ENCODE measurements around the gene GRPEL1. TPM values are rescaled to one million over a fixed set of nuclear protein-coding genes. Genes with fewer than 3 reads are reported as not detected.

The GRPEL1 gene
- total and polyA plus RNA-seq, 2 of the 13 experiments (the other 11 are each of a cell fraction or from before 2014, with no cell fraction given), result 32.3 to 141 TPM

GRCh38 chr4:7068279-7068842 is 497 bp upstream of the GRPEL1 start (continued):
- TF ChIP-seq, protein P1, sequence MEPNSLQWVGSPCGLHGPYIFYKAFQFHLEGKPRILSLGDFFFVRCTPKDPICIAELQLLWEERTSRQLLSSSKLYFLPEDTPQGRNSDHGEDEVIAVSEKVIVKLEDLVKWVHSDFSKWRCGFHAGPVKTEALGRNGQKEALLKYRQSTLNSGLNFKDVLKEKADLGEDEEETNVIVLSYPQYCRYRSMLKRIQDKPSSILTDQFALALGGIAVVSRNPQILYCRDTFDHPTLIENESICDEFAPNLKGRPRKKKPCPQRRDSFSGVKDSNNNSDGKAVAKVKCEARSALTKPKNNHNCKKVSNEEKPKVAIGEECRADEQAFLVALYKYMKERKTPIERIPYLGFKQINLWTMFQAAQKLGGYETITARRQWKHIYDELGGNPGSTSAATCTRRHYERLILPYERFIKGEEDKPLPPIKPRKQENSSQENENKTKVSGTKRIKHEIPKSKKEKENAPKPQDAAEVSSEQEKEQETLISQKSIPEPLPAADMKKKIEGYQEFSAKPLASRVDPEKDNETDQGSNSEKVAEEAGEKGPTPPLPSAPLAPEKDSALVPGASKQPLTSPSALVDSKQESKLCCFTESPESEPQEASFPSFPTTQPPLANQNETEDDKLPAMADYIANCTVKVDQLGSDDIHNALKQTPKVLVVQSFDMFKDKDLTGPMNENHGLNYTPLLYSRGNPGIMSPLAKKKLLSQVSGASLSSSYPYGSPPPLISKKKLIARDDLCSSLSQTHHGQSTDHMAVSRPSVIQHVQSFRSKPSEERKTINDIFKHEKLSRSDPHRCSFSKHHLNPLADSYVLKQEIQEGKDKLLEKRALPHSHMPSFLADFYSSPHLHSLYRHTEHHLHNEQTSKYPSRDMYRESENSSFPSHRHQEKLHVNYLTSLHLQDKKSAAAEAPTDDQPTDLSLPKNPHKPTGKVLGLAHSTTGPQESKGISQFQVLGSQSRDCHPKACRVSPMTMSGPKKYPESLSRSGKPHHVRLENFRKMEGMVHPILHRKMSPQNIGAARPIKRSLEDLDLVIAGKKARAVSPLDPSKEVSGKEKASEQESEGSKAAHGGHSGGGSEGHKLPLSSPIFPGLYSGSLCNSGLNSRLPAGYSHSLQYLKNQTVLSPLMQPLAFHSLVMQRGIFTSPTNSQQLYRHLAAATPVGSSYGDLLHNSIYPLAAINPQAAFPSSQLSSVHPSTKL (CRISPR knock-in tag; IDR thresholded peaks at IDR 0.05), result no peak
- TF ChIP-seq ZBTB2 (CRISPR knock-in tag; IDR thresholded peaks at IDR 0.05; ENCODE audit: low read depth) (no peak), RFX5 (IDR thresholded peaks at IDR 0.05; ENCODE audit: low read depth, low read length) (no peak), ZNF33A (CRISPR knock-in tag; IDR thresholded peaks at IDR 0.05; ENCODE audit: borderline replicate concordance) (no peak), ZNF639 (CRISPR knock-in tag; conservative IDR thresholded peaks at IDR 0.05) (no peak; the same call in 1 of the 2 replicates), ZNF580 (CRISPR knock-in tag; IDR thresholded peaks at IDR 0.05; ENCODE audit: borderline replicate concordance, low read depth) (no peak), ZNF292 (CRISPR knock-in tag; IDR thresholded peaks at IDR 0.05; ENCODE audit: borderline replicate concordance, low read depth) (no peak), IKZF1 (IDR thresholded peaks at IDR 0.05) (no peak)
- TF ChIP-seq, protein P2, sequence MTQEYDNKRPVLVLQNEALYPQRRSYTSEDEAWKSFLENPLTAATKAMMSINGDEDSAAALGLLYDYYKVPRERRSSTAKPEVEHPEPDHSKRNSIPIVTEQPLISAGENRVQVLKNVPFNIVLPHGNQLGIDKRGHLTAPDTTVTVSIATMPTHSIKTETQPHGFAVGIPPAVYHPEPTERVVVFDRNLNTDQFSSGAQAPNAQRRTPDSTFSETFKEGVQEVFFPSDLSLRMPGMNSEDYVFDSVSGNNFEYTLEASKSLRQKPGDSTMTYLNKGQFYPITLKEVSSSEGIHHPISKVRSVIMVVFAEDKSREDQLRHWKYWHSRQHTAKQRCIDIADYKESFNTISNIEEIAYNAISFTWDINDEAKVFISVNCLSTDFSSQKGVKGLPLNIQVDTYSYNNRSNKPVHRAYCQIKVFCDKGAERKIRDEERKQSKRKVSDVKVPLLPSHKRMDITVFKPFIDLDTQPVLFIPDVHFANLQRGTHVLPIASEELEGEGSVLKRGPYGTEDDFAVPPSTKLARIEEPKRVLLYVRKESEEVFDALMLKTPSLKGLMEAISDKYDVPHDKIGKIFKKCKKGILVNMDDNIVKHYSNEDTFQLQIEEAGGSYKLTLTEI (CRISPR knock-in tag; conservative IDR thresholded peaks at IDR 0.05), result no peak
- TF ChIP-seq, protein P3, sequence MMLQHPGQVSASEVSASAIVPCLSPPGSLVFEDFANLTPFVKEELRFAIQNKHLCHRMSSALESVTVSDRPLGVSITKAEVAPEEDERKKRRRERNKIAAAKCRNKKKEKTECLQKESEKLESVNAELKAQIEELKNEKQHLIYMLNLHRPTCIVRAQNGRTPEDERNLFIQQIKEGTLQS (CRISPR knock-in tag; IDR thresholded peaks at IDR 0.05), result no peak
- TF ChIP-seq, protein P4, sequence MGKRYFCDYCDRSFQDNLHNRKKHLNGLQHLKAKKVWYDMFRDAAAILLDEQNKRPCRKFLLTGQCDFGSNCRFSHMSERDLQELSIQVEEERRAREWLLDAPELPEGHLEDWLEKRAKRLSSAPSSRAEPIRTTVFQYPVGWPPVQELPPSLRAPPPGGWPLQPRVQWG (CRISPR knock-in tag; IDR thresholded peaks at IDR 0.05; ENCODE audit: borderline replicate concordance, low read depth), result no peak
- TF ChIP-seq, protein P5, sequence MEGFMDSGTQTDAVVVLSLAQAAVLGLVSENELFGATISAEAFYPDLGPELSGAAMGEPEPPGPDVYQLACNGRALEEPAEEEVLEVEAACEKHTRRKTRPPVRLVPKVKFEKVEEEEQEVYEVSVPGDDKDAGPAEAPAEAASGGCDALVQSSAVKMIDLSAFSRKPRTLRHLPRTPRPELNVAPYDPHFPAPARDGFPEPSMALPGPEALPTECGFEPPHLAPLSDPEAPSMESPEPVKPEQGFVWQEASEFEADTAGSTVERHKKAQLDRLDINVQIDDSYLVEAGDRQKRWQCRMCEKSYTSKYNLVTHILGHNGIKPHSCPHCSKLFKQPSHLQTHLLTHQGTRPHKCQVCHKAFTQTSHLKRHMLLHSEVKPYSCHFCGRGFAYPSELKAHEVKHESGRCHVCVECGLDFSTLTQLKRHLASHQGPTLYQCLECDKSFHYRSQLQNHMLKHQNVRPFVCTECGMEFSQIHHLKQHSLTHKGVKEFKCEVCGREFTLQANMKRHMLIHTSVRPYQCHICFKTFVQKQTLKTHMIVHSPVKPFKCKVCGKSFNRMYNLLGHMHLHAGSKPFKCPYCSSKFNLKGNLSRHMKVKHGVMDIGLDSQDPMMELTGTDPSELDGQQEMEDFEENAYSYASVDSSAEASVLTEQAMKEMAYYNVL (CRISPR knock-in tag; IDR thresholded peaks at IDR 0.05; ENCODE audit: borderline replicate concordance), result no peak
- TF ChIP-seq, protein P6, sequence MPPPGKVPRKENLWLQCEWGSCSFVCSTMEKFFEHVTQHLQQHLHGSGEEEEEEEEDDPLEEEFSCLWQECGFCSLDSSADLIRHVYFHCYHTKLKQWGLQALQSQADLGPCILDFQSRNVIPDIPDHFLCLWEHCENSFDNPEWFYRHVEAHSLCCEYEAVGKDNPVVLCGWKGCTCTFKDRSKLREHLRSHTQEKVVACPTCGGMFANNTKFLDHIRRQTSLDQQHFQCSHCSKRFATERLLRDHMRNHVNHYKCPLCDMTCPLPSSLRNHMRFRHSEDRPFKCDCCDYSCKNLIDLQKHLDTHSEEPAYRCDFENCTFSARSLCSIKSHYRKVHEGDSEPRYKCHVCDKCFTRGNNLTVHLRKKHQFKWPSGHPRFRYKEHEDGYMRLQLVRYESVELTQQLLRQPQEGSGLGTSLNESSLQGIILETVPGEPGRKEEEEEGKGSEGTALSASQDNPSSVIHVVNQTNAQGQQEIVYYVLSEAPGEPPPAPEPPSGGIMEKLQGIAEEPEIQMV (CRISPR knock-in tag; IDR thresholded peaks at IDR 0.05; ENCODE audit: low read depth), result no peak

All from HepG2 (cell line).